Measurements from ENCODE around the gene STAC3. TPM values are rescaled to one million over a fixed set of nuclear protein-coding genes. Genes with fewer than 3 reads are reported as not detected.

The STAC3 gene
- total RNA-seq, 2 donors from 2014 or later, result 5.9 to 6.8 TPM

DNA sequence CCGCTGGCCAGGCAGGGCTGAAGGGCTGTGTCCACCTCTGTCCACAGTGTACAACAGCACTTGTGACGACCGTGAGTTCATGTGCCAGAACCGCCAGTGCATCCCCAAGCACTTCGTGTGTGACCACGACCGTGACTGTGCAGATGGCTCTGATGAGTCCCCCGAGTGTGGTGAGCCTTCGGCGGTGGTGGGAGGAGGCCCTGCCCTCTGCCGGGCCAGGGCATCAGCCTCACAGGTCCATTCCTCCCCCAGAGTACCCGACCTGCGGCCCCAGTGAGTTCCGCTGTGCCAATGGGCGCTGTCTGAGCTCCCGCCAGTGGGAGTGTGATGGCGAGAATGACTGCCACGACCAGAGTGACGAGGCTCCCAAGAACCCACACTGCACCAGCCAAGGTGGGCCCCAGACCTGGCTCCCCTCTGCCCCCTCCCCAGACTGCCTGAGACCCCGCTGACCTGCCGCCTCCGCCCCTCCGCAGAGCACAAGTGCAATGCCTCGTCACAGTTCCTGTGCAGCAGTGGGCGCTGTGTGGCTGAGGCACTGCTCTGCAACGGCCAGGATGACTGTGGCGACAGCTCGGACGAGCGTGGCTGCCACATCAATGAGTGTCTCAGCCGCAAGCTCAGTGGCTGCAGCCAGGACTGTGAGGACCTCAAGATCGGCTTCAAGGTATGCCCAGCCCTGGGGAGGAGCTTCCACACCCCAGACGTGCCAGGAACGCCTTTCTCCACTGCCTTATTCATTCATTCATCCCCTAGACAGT lies 55.2 kb downstream of the STAC3 start:
- Histone ChIP-seq H3K9ac (ENCODE audit: extremely low read depth, low read length, poor library complexity, severe bottlenecking) (no peak overlapping the region), H3K4me1 (ENCODE audit: control insufficient read depth, insufficient read depth, low read length) (no peaks in the 10 kb centered on the region), H3K27ac (ENCODE audit: low read depth, low read length) (no peak overlapping the region), H3K36me3 (ENCODE audit: control insufficient read depth, insufficient read depth, low read length) (peaks cover 47% of the 10 kb centered on the region), H3K4me3 (ENCODE audit: low read length) (no peak overlapping the region), H3K27me3 (ENCODE audit: control insufficient read depth, insufficient read depth, low read length, poor library complexity, severe bottlenecking) (no peaks in the 10 kb centered on the region), H3K9me3 (ENCODE audit: control insufficient read depth, low read length) (no peaks in the 10 kb centered on the region)
- no peaks in the 10 kb centered on the region for H3K4me1 Mint-ChIP-seq
- peaks cover 71% of the 10 kb centered on the region for H3K36me3 Mint-ChIP-seq (ENCODE audit: low read depth)
- 91 to 92% methylated on average over 25 to 34 of the region's 34 CpGs for WGBS, 2 experiments (ENCODE audit: insufficient coverage in 1 of 2, insufficient read length in 1 of 2)
- H3K27me3 Mint-ChIP-seq (ENCODE audit: insufficient read depth), result no peaks in the 10 kb centered on the region
- TF ChIP-seq, protein P1, sequence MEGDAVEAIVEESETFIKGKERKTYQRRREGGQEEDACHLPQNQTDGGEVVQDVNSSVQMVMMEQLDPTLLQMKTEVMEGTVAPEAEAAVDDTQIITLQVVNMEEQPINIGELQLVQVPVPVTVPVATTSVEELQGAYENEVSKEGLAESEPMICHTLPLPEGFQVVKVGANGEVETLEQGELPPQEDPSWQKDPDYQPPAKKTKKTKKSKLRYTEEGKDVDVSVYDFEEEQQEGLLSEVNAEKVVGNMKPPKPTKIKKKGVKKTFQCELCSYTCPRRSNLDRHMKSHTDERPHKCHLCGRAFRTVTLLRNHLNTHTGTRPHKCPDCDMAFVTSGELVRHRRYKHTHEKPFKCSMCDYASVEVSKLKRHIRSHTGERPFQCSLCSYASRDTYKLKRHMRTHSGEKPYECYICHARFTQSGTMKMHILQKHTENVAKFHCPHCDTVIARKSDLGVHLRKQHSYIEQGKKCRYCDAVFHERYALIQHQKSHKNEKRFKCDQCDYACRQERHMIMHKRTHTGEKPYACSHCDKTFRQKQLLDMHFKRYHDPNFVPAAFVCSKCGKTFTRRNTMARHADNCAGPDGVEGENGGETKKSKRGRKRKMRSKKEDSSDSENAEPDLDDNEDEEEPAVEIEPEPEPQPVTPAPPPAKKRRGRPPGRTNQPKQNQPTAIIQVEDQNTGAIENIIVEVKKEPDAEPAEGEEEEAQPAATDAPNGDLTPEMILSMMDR (conservative IDR thresholded peaks at IDR 0.05), result no peak
- no peak overlapping the region for H3K27ac Mint-ChIP-seq
- no peaks in the 10 kb centered on the region for H3K9me3 Mint-ChIP-seq
- no peak for DNase-seq
- no peak overlapping the region for H3K4me3 Mint-ChIP-seq

DNA sequence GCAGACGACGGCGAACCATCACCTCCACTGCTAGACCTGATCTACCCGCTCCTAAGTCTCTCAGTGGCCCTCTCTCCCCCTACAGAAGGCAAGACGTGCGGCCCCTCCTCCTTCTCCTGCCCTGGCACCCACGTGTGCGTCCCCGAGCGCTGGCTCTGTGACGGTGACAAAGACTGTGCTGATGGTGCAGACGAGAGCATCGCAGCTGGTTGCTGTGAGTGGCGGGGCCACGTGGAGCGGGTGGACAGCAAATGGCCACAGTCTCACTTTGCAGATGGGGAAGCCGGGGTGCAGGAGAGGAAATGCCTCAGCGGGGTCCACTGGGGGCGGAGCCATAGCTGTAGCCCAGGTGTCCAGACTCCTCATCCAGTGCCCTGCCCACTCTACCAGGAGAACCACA lies 55.8 kb downstream of the STAC3 start:
- H3K36me3 Mint-ChIP-seq (ENCODE audit: low read depth), result peaks cover 71% of the 10 kb centered on the region
- no peak overlapping the region for H3K4me3 Mint-ChIP-seq
- no peaks in the 10 kb centered on the region for H3K9me3 Mint-ChIP-seq
- no peaks in the 10 kb centered on the region for H3K27me3 Mint-ChIP-seq (ENCODE audit: insufficient read depth)
- DNase-seq, result no peak
- Histone ChIP-seq H3K27me3 (ENCODE audit: control insufficient read depth, insufficient read depth, low read length, poor library complexity, severe bottlenecking) (no peaks in the 10 kb centered on the region), H3K36me3 (ENCODE audit: control insufficient read depth, insufficient read depth, low read length) (peaks cover 47% of the 10 kb centered on the region), H3K9ac (ENCODE audit: extremely low read depth, low read length, poor library complexity, severe bottlenecking) (no peak overlapping the region), H3K27ac (ENCODE audit: low read depth, low read length) (no peak overlapping the region), H3K4me1 (ENCODE audit: control insufficient read depth, insufficient read depth, low read length) (no peaks in the 10 kb centered on the region), H3K9me3 (ENCODE audit: control insufficient read depth, low read length) (no peaks in the 10 kb centered on the region), H3K4me3 (ENCODE audit: low read length) (no peak overlapping the region)
- H3K27ac Mint-ChIP-seq, result no peak overlapping the region
- no peaks in the 10 kb centered on the region for H3K4me1 Mint-ChIP-seq
- WGBS, 2 experiments (ENCODE audit: insufficient coverage in 1 of 2, insufficient read length in 1 of 2), result 92 to 97% methylated on average over 12 to 19 of the region's 19 CpGs
- TF ChIP-seq, protein P1 (conservative IDR thresholded peaks at IDR 0.05), result no peak

GRCh38 chr12:57194253-57194652 lies 56.7 kb downstream of the STAC3 start:
- H3K4me1 Mint-ChIP-seq, result no peaks in the 10 kb centered on the region
- no peaks in the 10 kb centered on the region for H3K27me3 Mint-ChIP-seq (ENCODE audit: insufficient read depth)
- DNase-seq, result no peak
- Histone ChIP-seq H3K9ac (ENCODE audit: extremely low read depth, low read length, poor library complexity, severe bottlenecking) (no peak overlapping the region), H3K4me3 (ENCODE audit: low read length) (no peak overlapping the region), H3K27me3 (ENCODE audit: control insufficient read depth, insufficient read depth, low read length, poor library complexity, severe bottlenecking) (no peaks in the 10 kb centered on the region), H3K9me3 (ENCODE audit: control insufficient read depth, low read length) (no peaks in the 10 kb centered on the region), H3K4me1 (ENCODE audit: control insufficient read depth, insufficient read depth, low read length) (no peaks in the 10 kb centered on the region), H3K36me3 (ENCODE audit: control insufficient read depth, insufficient read depth, low read length) (peaks cover 43% of the 10 kb centered on the region), H3K27ac (ENCODE audit: low read depth, low read length) (no peak overlapping the region)
- H3K9me3 Mint-ChIP-seq, result no peaks in the 10 kb centered on the region
- peaks cover 73% of the 10 kb centered on the region for H3K36me3 Mint-ChIP-seq (ENCODE audit: low read depth)
- WGBS, 2 experiments (ENCODE audit: insufficient coverage in 1 of 2, insufficient read length in 1 of 2), result 94 to 95% methylated on average over 11 to 18 of the region's 18 CpGs
- TF ChIP-seq, protein P1 (conservative IDR thresholded peaks at IDR 0.05), result no peak
- no peak overlapping the region for H3K27ac Mint-ChIP-seq
- no peak overlapping the region for H3K4me3 Mint-ChIP-seq
